Neural cell (in vitro differentiated cells): ENCODE data around the gene RIMBP3B. TPM values are rescaled to one million over a fixed set of nuclear protein-coding genes. Genes with fewer than 3 reads are reported as not detected.
"Not testable (repeated sequence)": the region's sequence is repeated elsewhere in the genome, so short reads cannot be mapped to it uniquely, and the experiment has no call there.

ENCODE experiments used
- H2AFZ ChIP-seq: fragments of 200-600, 300-800 bp; sonication (generic), shearing (Covaris generic); 2 replicates; pipeline ENCODE4 v1.6.0; 2014; ENCODE audit warnings: low read depth, mild to moderate bottlenecking, antibody characterized with exemption, low read length, moderate library complexity
- H3F3A ChIP-seq: fragments of 200-600 bp; shearing (Covaris generic); 2 replicates; pipeline ENCODE4 v1.6.1; 2016; ENCODE audit warnings: mild to moderate bottlenecking, moderate library complexity, mixed read lengths, antibody characterized with exemption, low read length; ENCODE audit not compliant: insufficient read depth, poor library complexity, severe bottlenecking
- H3K27ac ChIP-seq: fragments of 200-600, 300-800 bp; sonication (generic), shearing (Covaris generic); 2 replicates; pipeline ENCODE4 v1.5.1; 2014; ENCODE audit warnings: mild to moderate bottlenecking, low read length, moderate library complexity
- H3K27me3 ChIP-seq: fragments of 300-800, 200-600 bp; sonication (generic), shearing (Covaris generic); 2 replicates; pipeline ENCODE4 v1.6.0; 2014; ENCODE audit warnings: mild to moderate bottlenecking, low read depth, low read length, moderate library complexity; ENCODE audit not compliant: insufficient read depth
- H3K36me3 ChIP-seq: fragments of 300-800, 200-600 bp; sonication (generic), shearing (Covaris generic); 2 replicates; pipeline ENCODE4 v1.5.1; 2014; ENCODE audit warnings: mild to moderate bottlenecking, antibody characterized with exemption, low read length, moderate library complexity; ENCODE audit not compliant: insufficient read depth
- H3K4me2 ChIP-seq: fragments of 300-800, 200-600 bp; sonication (generic), shearing (Covaris generic); 2 replicates; pipeline ENCODE4 v1.6.0; 2014; ENCODE audit warnings: mild to moderate bottlenecking, low read length
- H3K4me3 ChIP-seq: fragments of 300-800, 200-600 bp; sonication (generic), shearing (Covaris generic); 2 replicates; pipeline ENCODE4 v1.5.1; 2014; ENCODE audit warnings: mild to moderate bottlenecking, low read length, moderate library complexity
- H3K79me2 ChIP-seq: fragments of 200-600 bp; shearing (Covaris generic); replicated peaks from 2 replicates; pipeline ENCODE4 v1.6.0; 2014; ENCODE audit warnings: mild to moderate bottlenecking, low read length, moderate library complexity; ENCODE audit not compliant: insufficient read depth
- H3K9ac ChIP-seq: fragments of 300-800, 200-600 bp; sonication (generic), shearing (Covaris generic); 2 replicates; pipeline ENCODE4 v1.6.1; 2016; ENCODE audit warnings: mild to moderate bottlenecking, low read length, mixed read lengths
- H3K9me2 ChIP-seq: fragments of 200-600 bp; shearing (Covaris generic); 2 replicates; pipeline ENCODE4 v1.6.1; 2016; ENCODE audit warnings: mild to moderate bottlenecking, low read length, mixed read lengths; ENCODE audit not compliant: insufficient read depth
- H3K9me3 ChIP-seq: fragments of 200-600, 300-800 bp; sonication (generic), shearing (Covaris generic); 2 replicates; pipeline ENCODE4 v1.6.1; 2016; ENCODE audit warnings: mild to moderate bottlenecking, mixed run types, low read length, moderate library complexity, mixed read lengths
- H4K20me1 ChIP-seq: fragments of 200-600 bp; shearing (Covaris generic); 2 replicates; pipeline ENCODE4 v1.6.1; 2016; ENCODE audit warnings: mild to moderate bottlenecking, mixed run types; ENCODE audit not compliant: insufficient read depth
- polyA plus RNA-seq: library from polyadenylated mRNA; depleted of rRNA; stranded (reverse); fragments of >200 nt; gene quantifications from 2 replicates; pipeline ENCODE4 v1.2.3, GENCODE V29; 2014

RIMBP3B gene
- polyA plus RNA-seq, 1 donor from 2014 or later, result 0.26 TPM

- not testable (repeated sequence) for H3K4me3 ChIP-seq, H3K27me3 ChIP-seq, H3K9me2 ChIP-seq, H3K9me3 ChIP-seq, H3K79me2 ChIP-seq, H3K36me3 ChIP-seq, H3F3A ChIP-seq, H4K20me1 ChIP-seq, H3K9ac ChIP-seq, H3K4me2 ChIP-seq, H2AFZ ChIP-seq, H3K27ac ChIP-seq
Measured at GRCh38 chr22:21402763-21403314, 19.3 kb downstream of the RIMBP3B start.

DNA sequence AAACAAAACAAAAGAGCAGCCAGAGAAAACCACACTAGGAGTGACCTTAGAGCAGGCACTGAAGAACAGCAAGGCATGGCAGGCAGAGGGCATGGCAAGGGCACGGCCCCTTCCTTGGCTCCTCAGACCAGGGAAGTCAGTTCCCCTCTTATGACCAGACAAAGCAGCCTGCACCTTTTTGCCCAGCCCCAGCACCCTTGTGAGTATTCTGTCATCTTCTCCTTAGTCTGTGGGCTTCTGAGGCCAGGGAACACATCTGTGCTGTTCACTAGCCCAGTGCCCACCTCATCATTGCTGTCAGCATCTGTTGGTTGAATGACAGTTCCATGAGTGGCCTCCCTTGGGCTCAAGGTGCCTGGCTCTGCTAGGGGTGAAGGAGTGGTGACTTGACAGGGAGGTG lies 23.6 kb downstream of the RIMBP3B start:
- H3K9me2 ChIP-seq, H3K27ac ChIP-seq, H3K27me3 ChIP-seq, H3K36me3 ChIP-seq, H4K20me1 ChIP-seq, H3F3A ChIP-seq, H2AFZ ChIP-seq, H3K4me3 ChIP-seq, H3K9ac ChIP-seq, H3K4me2 ChIP-seq, H3K79me2 ChIP-seq, H3K9me3 ChIP-seq: not testable (repeated sequence)

DNA sequence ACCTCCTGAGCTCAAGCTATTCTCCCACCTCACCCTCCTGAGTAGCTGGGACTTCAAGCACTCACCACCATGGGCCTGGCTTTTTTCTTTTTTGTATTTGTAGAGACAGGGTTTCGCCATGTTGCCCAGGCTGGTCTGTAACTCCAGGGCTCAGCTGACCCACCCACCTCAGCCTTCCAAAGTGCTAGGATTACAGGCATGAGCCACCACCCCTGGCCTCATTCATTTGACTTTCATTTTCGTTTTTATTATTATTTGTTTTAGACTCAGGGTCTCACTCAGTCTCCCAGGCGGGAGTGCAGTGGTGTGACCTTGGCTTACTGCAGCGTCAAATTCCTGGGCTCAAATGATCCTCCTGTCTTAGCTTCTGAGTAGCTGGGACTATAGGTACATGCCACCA lies 24.2 kb downstream of the RIMBP3B start:
- H3K4me3 ChIP-seq, H2AFZ ChIP-seq, H3K9me3 ChIP-seq, H3K79me2 ChIP-seq, H4K20me1 ChIP-seq, H3K27ac ChIP-seq, H3K9me2 ChIP-seq, H3K36me3 ChIP-seq, H3K27me3 ChIP-seq, H3F3A ChIP-seq, H3K4me2 ChIP-seq, H3K9ac ChIP-seq: not testable (repeated sequence)

DNA sequence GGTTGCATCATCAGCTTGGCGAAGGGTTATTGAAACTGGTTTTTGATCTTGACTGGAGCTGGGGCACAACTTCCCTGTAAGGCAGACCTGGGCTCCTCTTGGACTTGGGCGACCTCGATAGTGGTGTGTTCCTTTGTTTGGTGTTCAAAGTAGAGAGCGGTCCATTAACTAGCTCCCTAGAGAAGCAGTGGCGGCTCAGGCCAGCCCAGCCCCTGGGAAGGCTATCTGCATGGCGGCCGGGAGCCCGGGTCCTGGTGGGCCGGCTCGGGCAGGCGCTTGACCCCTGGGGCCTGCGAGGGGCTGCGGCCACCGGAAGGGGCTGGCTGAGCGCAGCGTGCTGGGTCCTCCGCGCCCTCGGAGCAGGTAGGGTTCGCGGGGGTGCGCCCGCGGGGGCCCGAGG lies 32.8 kb downstream of the RIMBP3B start:
- not testable (repeated sequence) for H3K36me3 ChIP-seq, H3K27me3 ChIP-seq, H2AFZ ChIP-seq, H3K9me3 ChIP-seq, H3K4me3 ChIP-seq, H3K79me2 ChIP-seq, H3K27ac ChIP-seq, H3K4me2 ChIP-seq, H3F3A ChIP-seq, H3K9me2 ChIP-seq, H4K20me1 ChIP-seq, H3K9ac ChIP-seq

DNA sequence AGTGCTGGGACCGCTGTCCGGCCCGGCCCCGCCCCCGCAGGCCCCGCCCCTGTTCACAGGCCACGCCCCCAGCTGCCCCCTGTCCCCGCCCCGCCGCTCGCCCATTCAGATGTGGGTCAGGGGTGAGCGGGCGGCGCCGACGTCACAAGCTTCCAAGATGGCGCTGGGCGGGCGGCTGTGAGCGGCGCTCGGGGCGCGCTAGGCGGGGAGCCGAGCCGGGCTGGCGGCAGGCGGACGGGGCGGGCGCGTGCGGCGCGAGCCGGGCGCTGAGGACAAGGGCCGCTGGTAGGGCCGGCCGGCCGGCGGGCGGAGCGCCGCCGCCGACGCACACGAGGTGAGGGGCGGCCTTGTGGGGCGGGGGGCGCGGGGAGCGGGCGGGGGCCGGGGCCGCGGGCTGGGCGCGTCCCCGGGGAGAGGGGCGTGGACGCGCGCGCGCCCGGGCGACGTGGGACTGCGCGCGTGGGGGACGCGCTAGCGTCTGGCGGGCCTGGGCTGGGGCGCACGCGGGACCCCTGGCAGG lies 33.7 kb downstream of the RIMBP3B start, which contains the start of gene HIC2:
Gene HIC2 (plus strand): TSS at position 145 of the 520 bp plus-strand sequence. CDS start 25,461 bp downstream, outside the sequence.
- not testable (repeated sequence) for H3K4me2 ChIP-seq, H3K27me3 ChIP-seq, H3F3A ChIP-seq, H3K9me3 ChIP-seq, H4K20me1 ChIP-seq, H3K9me2 ChIP-seq, H2AFZ ChIP-seq, H3K79me2 ChIP-seq, H3K36me3 ChIP-seq
- peak within 1 kb of the TSS; percentile 56 for H3K27ac ChIP-seq
- peak within 1 kb of the TSS; percentile 62 for H3K9ac ChIP-seq
- peak within 1 kb of the TSS; percentile 46 for H3K4me3 ChIP-seq

DNA sequence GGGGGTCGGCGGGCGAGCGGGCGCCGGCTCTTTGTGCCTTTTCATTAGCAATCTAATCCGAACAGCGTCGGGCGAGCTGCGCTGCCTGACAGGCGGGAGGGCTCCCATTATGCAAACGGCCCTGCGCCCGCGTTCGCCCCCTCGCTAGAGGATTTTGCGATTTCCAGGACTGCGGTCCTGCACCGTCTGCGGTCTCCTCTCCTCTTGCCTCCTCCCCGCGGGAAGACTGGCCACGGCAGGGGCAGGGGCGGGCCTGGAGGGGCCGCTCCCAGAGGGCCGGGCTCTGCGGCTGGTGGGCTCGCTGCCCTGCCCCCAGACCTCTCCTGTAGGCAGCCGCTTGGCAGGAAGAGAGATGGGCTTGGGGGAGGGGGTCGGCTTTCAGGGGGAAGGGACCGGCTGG lies 34.3 kb downstream of the RIMBP3B start:
- H2AFZ ChIP-seq, H3K9me2 ChIP-seq, H3K9me3 ChIP-seq, H3F3A ChIP-seq, H4K20me1 ChIP-seq, H3K79me2 ChIP-seq, H3K36me3 ChIP-seq, H3K27me3 ChIP-seq, H3K4me2 ChIP-seq: not testable (repeated sequence)
- H3K9ac ChIP-seq, result peak overlapping the region; percentile 62
- peak overlapping the region; percentile 46 for H3K4me3 ChIP-seq
- peak overlapping the region; percentile 56 for H3K27ac ChIP-seq

GRCh38 chr22:21418974-21419638 lies 35.6 kb downstream of the RIMBP3B start:
- H2AFZ ChIP-seq, H3K27ac ChIP-seq, H3K9me2 ChIP-seq, H3K79me2 ChIP-seq, H3K4me2 ChIP-seq, H3K4me3 ChIP-seq, H3K9ac ChIP-seq, H4K20me1 ChIP-seq, H3K36me3 ChIP-seq, H3F3A ChIP-seq, H3K27me3 ChIP-seq, H3K9me3 ChIP-seq: not testable (repeated sequence)

DNA sequence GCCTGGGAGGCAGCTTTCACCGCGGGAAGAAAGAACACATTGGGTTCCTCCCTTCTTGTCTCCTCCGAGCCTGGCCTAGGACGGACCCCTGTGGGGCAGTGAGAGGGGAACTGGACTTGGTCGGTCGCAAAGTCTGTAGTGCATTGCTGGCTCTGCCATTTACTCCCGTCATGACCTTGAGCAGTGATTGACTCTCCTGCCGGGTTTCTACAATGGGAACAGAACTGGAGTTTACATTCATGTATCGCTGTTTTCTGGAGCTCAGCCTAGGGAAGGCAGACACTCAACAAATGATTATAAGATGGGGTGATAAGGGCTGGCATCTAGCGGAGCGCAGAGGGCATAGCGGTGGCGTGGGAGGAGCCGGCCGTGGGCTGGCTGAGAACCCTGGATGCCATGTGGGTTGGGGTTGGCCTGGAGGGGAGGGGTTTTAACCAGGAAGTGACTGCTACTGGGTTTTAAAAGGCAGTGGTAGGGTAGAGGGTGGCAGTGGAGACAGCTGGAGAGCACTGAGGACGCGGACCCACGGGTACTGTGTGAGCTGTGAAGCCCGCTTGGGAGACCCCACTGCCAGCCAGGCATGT lies 36.7 kb downstream of the RIMBP3B start:
- H3K9me2 ChIP-seq, H3K9ac ChIP-seq, H3F3A ChIP-seq, H3K4me3 ChIP-seq, H2AFZ ChIP-seq, H3K36me3 ChIP-seq, H3K27ac ChIP-seq, H4K20me1 ChIP-seq, H3K27me3 ChIP-seq, H3K79me2 ChIP-seq, H3K4me2 ChIP-seq, H3K9me3 ChIP-seq: not testable (repeated sequence)
